ENCODE results near the gene RNF26. TPM values are rescaled to one million over a fixed set of nuclear protein-coding genes. Genes with fewer than 3 reads are reported as not detected.

Gene RNF26
- total and polyA plus RNA-seq, 2 of the 13 experiments (the other 11 are each of a cell fraction or from before 2014, with no cell fraction given), result 11.9 to 26.3 TPM

- 43% methylated on average over 5 of the region's 14 CpGs for WGBS (ENCODE audit: low lambda C conversion rate)
- intact Hi-C loops (cut with micrococcal nuclease; ENCODE audit: unreplicated experiment), result loop anchor here (2.0 kb wide), 1 partner anchor 171 kb away; no protein-coding TSS in a partner anchor
- in situ Hi-C loops (cut with HindIII; ENCODE audit: extremely low pct_ligation_motif_present, low pct_unique_long_range_greater_than_20kb), result loop anchor here (5.0 kb wide), 1 partner anchor 97 kb away; no protein-coding TSS in a partner anchor
- Histone ChIP-seq H3K27me3 (ENCODE audit: control insufficient read depth in 1 of 2, insufficient read depth in 2 of 2, low read length in 2 of 2) (no peaks in the 10 kb centered on the region), H3K36me3 (replicated peaks in 1 of 2; ENCODE audit: control insufficient read depth in 1 of 2, insufficient read depth in 2 of 2, low read length in 2 of 2) (no peaks in the 10 kb centered on the region), H3K4me3 (replicated peaks in 1 of 3; ENCODE audit: insufficient read depth in 1 of 3, low read depth in 2 of 3, low read length in 3 of 3) (peak overlapping the region; percentile 30 to 65 (median 32); a peak in 4 of 6 replicates), H3K27ac (ENCODE audit: extremely low read length, insufficient read depth, low read length) (peak overlapping the region; percentile 68), H3K79me2 (ENCODE audit: insufficient read depth, low read length) (peaks cover 29% of the 10 kb centered on the region), H3K4me1 (ENCODE audit: insufficient read depth, low read length) (peaks cover 100% of the 10 kb centered on the region), H4K20me1 (ENCODE audit: insufficient read depth, low read length) (no peaks in the 10 kb centered on the region), H3K9ac (ENCODE audit: insufficient read depth, low read depth, low read length) (peak overlapping the region; percentile 64), H3K4me2 (ENCODE audit: low read depth, low read length) (peak overlapping the region; percentile 83), H3K9me3 (ENCODE audit: low read length) (no peaks in the 10 kb centered on the region), H2AFZ (ENCODE audit: low read length) (no peak overlapping the region)
- no peak for ATAC-seq
- ChIA-PET POLR2A (interaction anchor here (0.8 to 4.4 kb wide), 17 partner anchors 8 to 803 kb away, joined by 3 to 22 read pairs (median 5); partner anchors contain the start of genes ARCN1, C1QTNF5, CBL and HMBS), CTCF (ENCODE audit: low intra/inter-chr PET ratio, low total read pairs) (no interaction called here)
- BruUV-seq (replicated peaks), result TSS peak; percentile 27
- peak; percentile 42 for FAIRE-seq
- DNase-seq (ENCODE audit: low spot score), result peak; percentile 58
- TF ChIP-seq NRL (CRISPR knock-in tag; IDR thresholded peaks at IDR 0.05; ENCODE audit: borderline replicate concordance) (0 out of 2 replicates have a peak, but pooled peaks have one; percentile 42), ZZZ3 (CRISPR knock-in tag; IDR thresholded peaks at IDR 0.05; ENCODE audit: borderline replicate concordance) (no peak), HINFP (CRISPR knock-in tag; IDR thresholded peaks at IDR 0.05; ENCODE audit: low read depth) (0 out of 2 replicates have a peak, but pooled peaks have one; percentile 30), NR2F2 (IDR thresholded peaks at IDR 0.05; ENCODE audit: borderline replicate concordance, low read depth) (0 out of 2 replicates have a peak, but pooled peaks have one; percentile 1), MAZ (IDR thresholded peaks at IDR 0.05; ENCODE audit: borderline replicate concordance, low read depth, low read length) (no peak), MAZ (CRISPR knock-in tag; IDR thresholded peaks at IDR 0.05; ENCODE audit: low read depth) (0 out of 2 replicates have a peak, but pooled peaks have one; percentile 43), ZNF543 (CRISPR knock-in tag; IDR thresholded peaks at IDR 0.05) (no peak), ZNF281 (CRISPR knock-in tag; IDR thresholded peaks at IDR 0.05; ENCODE audit: borderline replicate concordance) (peak; percentile 31; the same call in 1 of the 2 replicates), KDM5B (CRISPR knock-in tag; IDR thresholded peaks at IDR 0.05; ENCODE audit: borderline replicate concordance) (0 out of 2 replicates have a peak, but pooled peaks have one; percentile 3), ZFP36L1 (CRISPR knock-in tag; IDR thresholded peaks at IDR 0.05) (0 out of 2 replicates have a peak, but pooled peaks have one; percentile 29), SPEN (CRISPR knock-in tag; IDR thresholded peaks at IDR 0.05; ENCODE audit: low read depth) (0 out of 2 replicates have a peak, but pooled peaks have one; percentile 21), CREM (IDR thresholded peaks at IDR 0.05) (peak; percentile 16; the same call in 1 of the 2 replicates), CREM (CRISPR knock-in tag; IDR thresholded peaks at IDR 0.05) (no peak), NFYB (CRISPR knock-in tag; IDR thresholded peaks at IDR 0.05) (peak; percentile 55; the same call in 1 of the 2 replicates), ZNF383 (CRISPR knock-in tag; IDR thresholded peaks at IDR 0.05; ENCODE audit: borderline replicate concordance) (no peak), HNRNPUL1 (IDR thresholded peaks at IDR 0.05; ENCODE audit: low read depth, low read length) (no peak)
- TF ChIP-seq, protein P1, sequence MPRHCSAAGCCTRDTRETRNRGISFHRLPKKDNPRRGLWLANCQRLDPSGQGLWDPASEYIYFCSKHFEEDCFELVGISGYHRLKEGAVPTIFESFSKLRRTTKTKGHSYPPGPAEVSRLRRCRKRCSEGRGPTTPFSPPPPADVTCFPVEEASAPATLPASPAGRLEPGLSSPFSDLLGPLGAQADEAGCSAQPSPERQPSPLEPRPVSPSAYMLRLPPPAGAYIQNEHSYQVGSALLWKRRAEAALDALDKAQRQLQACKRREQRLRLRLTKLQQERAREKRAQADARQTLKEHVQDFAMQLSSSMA (CRISPR knock-in tag; IDR thresholded peaks at IDR 0.05), result 0 out of 2 replicates have a peak, but pooled peaks have one; percentile 20
Observed at GRCh38 chr11:119375337-119376196, 41.2 kb downstream of the RNF26 start.
